Ureter (tissue), 1 donor: Measurements from ENCODE around the gene GALK1. TPM values are rescaled to one million over a fixed set of nuclear protein-coding genes. Genes with fewer than 3 reads are reported as not detected.
"Not testable (repeated sequence)": the region's sequence is repeated elsewhere in the genome, so short reads cannot be mapped to it uniquely, and the experiment has no call there.

ENCODE experiments used
- DNase-seq: peaks from one replicate; pipeline ENCODE4 v3.0.0-alpha.2; 2020; ENCODE audit warnings: low spot score
- total RNA-seq: library from RNA; stranded (reverse); gene quantifications from one replicate; pipeline ENCODE4 v1.2.4, GENCODE V29; 2023
- donor health status: DM: yes; HTN: yes; CAD: no.

The GALK1 gene
- total RNA-seq, 1 donor from 2014 or later, result 24.2 TPM

GRCh38 chr17:75764417-75764710 lies 628 bp downstream of the GALK1 start:
- no peak for DNase-seq

DNA sequence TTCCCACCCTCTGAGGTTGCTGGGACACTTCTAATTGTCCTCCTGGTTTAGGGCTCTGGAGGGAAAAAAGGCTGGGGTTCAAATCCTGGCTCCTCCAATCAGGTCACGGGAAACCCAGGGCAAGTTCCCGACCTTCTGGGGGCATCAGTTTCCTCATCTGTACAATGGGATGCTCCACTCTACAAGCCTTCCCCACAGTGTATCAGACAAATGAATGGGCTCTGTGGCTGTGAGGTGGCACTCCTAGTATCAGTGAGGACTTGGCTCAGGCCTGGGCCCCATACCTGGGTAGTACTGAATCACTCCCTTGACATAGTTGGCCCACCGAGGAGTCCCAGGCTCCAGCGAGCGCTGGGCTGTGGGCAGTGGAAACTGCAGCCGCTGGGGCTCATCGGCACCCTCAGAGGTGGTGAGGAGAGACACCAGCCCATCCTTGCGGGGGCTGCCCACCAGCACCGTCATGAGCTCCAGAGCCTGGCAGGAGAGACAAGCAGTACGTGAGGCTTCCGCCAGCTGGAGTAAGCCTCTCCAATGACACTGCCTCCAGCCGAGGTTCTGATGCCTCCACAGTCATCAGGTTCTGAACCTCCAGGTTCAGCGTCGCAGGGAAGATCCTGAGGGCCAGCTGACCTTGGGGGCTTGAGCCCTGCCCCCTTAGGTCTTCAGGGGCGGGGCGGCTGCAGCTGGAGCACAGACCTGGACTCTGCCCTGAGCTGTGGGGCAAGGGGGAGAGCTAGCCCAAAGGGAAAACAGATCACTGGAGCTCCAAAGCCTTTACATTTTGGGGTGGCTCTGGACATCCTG lies 1.2 kb downstream of the GALK1 start:
- no peak for DNase-seq

GRCh38 chr17:75763269-75763607 lies 1.8 kb downstream of the GALK1 start:
- no peak for DNase-seq

GRCh38 chr17:75762513-75763268 lies 2.3 kb downstream of the GALK1 start:
- no peak for DNase-seq

- DNase-seq, result not testable (repeated sequence)
These were observed 4.9 kb downstream of the GALK1 start for GRCh38 chr17:75759978-75760640.

DNA sequence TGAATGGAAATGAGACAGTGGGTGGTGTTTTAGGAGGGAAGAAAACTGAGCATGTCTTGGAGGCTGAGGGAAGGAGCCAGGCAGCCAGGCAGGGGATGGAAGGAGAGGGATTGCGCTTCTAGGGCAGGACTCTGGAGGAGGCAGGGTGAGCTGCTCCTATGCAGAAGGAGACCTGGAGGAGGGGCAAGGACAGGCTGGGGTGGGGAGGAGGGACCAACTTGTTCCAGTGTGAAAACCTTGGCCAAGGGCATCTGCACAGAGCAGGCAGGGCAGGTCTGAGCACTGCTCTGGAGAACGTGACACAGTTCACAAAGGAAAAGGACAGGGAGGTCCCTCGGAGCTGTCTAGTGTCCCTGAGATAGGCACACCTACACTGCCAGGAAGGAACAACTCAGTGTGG lies 5.5 kb downstream of the GALK1 start:
- no peak for DNase-seq

DNA sequence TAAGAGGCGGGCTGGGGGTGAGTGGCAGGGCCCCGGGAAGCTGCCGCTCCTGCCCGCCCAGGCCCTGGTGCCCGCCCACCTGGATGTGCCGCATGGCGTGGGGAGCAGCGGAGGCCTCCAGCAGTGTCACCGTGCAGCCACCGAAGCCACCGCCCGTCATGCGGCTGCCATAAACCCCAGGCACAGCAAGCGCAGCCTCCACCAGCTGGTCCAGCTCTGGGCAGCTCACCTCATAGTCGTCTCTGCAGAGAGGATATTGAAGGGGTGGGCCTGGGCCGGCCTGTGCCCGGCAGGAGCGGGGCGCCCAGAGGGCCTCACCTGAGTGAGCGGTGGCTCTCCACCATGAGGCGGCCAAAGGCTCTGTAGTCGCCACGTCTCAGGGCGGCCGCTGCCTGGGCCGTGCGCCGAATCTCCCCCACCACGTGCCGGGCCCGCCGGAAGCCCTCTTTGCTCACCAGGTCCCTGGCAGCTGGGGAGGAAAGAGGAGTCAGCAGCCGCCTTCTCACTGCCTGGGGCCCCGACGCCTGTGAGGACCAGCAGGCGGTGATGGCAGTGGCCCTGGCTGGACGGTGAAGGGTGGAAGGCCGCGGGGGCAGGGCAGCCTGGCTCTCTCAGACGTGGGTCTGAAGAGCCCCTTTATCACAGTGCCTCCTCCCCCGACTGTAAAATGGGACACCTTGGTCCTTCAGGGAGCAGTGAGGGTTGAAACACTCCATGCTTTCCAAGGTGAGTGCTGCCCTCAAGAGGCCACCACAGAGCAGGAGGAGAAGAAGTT lies 6.7 kb downstream of the GALK1 start:
- DNase-seq, result no peak

DNA sequence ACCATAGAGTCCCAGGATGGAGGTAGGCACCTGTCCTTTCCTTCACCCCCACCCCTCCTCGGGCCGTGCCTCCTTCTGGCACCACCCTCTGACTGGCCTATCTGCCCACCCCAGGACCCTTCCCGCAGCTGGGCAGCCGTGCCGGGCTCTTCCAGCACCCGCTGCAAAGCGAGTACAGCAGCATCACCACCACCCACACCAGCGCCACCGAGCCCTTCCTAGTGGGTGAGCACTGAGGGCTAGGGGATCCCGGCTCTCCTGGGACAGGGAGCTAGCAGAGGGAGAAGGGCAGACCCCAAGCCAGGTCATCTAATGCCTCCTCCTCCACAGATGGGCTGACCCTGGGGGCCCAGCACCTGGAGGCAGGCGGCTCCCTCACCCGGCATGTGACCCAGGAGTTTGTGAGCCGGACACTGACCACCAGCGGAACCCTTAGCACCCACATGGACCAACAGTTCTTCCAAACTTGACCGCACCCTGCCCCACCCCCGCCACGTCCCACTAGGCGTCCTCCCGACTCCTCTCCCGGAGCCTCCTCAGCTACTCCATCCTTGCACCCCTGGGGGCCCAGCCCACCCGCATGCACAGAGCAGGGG lies 7.8 kb downstream of the GALK1 start:
- no peak for DNase-seq

DNA sequence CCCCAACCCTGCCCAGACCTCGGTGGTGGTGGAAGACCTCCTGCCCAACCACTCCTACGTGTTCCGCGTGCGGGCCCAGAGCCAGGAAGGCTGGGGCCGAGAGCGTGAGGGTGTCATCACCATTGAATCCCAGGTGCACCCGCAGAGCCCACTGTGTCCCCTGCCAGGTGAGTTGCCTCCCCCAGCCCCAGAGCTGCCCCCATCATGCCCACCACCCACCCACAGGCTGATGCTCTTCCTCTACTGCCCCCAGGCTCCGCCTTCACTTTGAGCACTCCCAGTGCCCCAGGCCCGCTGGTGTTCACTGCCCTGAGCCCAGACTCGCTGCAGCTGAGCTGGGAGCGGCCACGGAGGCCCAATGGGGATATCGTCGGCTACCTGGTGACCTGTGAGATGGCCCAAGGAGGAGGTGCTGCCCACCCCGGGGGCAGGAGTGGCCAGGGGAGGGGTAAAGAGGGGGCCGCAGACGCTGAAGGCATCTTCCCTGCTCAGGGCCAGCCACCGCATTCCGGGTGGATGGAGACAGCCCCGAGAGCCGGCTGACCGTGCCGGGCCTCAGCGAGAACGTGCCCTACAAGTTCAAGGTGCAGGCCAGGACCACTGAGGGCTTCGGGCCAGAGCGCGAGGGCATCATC lies 8.4 kb downstream of the GALK1 start:
- no peak for DNase-seq

DNA sequence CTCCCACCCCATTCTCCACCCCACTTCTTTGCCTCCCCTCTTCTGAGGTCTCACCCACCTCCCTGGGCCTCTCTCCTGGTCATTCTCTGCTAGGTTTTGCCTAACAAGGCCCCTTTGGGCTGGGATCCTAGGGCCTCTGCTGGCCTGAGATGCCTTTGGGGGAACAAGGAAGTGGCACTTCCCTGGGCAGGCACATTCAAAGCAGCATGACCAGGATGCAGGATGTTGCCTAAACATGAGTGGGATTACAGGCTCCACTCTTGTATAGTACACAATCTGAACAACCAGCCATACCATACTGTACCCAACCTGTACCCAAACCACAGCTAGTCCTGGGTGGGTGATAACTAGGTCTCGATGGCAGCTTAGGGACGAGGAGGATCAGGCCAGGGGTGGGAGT lies 9.0 kb downstream of the GALK1 start:
- no peak for DNase-seq

GRCh38 chr17:75755205-75755901 lies 9.6 kb downstream of the GALK1 start:
- no peak for DNase-seq

DNA sequence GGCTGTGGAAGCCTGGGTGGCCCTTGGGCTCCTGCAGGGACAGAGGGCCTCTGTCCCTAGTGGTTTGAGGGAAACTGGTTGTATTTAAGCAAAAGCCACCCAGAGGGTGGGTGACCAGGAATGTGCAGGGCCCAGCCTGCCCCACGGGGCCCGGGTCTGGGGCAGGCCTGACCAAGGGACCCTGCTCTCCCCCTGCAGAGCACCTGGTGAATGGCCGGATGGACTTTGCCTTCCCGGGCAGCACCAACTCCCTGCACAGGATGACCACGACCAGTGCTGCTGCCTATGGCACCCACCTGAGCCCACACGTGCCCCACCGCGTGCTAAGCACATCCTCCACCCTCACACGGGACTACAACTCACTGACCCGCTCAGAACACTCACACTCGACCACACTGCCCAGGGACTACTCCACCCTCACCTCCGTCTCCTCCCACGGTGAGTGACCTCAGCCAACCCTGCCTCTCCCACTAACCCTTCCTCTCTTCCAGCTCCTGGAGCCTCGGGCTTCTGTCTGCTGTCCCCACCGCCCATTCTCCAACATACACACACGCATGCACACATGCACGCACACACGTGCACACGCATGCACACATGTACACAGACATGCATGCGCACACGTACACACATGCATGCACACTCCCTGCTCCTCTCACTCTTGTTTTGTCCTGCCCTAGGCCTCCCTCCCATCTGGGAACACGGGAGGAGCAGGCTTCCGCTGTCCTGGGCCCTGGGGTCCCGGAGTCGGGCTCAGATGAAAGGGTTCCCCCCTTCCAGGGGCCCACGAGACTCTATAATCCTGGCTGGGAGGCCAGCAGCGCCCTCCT lies 10.4 kb downstream of the GALK1 start:
- no peak for DNase-seq

- DNase-seq, result no peak
These were observed 11.2 kb downstream of the GALK1 start for GRCh38 chr17:75753514-75754377.

DNA sequence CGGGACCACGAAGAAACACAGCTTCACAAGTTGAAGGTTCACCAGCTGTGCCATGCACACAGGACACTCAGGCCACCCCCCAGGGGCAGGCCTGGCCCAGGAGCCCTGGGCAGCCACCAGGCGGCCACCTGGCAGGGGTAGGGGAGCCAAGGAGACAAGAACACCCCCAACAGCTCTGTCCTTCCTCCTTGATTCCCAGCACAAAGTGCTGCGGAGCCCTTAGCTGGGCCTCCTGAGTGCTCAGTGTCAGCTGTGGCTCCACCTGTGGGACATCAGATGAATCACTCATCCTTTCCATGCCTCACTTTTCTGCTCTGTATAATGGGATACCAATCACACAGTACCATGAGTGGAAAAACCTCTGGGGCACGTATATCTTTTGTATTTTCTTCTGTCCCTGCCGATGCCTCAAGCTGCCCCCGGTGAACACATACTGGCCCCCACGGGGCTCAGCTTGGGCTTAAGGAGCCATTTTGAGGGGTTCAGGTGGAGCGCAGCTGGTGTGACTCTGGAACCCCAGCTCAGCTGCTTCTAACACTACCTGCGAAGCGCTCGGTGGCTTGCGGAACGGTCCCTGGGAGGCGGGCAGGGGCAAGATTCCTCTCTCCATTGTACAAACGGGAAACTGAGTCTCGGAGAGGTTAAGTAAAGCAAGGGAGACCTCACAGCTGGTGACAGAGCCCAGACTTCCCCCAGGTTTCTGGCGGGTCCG lies 12.0 kb downstream of the GALK1 start:
- no peak for DNase-seq

GRCh38 chr17:75752405-75752709 lies 12.6 kb downstream of the GALK1 start:
- DNase-seq, result no peak

DNA sequence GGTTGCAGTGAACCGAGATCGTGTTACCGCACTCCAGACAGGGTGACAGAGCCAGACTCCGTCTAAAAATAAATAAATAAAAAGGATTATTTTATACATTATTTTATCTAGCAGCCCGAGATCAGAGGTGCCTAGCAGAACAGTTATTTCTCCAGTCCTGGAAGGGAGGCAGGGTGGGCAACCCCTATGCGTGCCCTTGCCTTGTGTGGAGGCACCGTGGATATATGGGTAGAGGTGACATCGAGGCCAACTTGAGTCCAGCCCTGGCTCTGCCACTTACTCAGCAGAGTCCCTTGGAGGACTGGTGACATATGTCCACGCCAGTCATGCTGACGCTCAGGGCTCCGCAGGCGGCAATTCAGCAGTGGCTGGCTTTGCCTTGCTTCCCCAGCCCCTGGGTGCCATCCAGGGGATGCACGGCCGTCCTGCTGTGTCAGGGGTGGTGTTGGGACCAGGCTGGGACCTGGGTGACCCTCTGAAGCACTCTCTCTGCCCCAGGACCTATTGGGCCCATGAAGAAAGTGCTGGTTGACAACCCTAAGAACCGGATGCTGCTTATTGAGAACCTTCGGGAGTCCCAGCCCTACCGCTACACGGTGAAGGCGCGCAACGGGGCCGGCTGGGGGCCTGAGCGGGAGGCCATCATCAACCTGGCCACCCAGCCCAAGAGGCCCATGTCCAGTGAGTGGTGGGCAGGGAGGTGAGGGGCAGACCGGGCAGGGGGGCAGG lies 13.2 kb downstream of the GALK1 start:
- no peak for DNase-seq

DNA sequence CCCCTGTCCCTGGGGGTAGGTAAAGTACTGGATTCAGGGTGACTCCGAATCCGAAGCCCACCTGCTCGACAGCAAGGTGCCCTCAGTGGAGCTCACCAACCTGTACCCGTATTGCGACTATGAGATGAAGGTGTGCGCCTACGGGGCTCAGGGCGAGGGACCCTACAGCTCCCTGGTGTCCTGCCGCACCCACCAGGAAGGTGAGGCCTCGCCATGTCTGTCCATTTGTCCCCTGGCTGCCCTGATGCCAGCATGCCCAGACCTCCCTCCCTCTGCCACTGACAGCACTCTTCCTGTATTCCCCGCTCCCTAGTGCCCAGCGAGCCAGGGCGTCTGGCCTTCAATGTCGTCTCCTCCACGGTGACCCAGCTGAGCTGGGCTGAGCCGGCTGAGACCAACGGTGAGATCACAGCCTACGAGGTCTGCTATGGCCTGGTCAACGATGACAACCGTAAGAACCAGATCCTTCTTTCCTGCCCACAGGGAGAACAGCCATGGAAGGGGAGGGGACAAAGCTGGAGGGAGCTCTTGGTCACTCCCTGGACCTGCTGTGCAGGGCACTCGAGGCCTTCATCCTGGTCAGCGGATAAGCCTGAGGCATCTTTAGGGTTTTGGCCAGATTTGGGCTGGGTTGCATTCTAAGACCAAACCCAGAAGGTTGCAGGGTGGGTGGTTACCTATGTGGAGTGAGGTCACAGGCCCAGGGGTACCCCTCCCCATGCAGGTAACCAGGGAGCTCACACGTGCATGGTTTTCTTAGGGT lies 14.2 kb downstream of the GALK1 start:
- DNase-seq, result no peak
